Measurements from ENCODE around the gene JOSD1. TPM values are rescaled to one million over a fixed set of nuclear protein-coding genes. Genes with fewer than 3 reads are reported as not detected.

Gene JOSD1
- total and polyA plus RNA-seq, 9 of the 15 experiments (the other 6 are each of a cell fraction or from before 2014, with no cell fraction given), result 8.9 to 39.1 (median 30.4) TPM

GRCh38 chr22:38735465-38736256 is 34.9 kb upstream of the JOSD1 start (continued):
- no peak for TF ChIP-seq NFE2 (IDR thresholded peaks at IDR 0.05; ENCODE audit: low read depth)
- TF ChIP-seq TRIM25 (IDR thresholded peaks at IDR 0.05; ENCODE audit: borderline replicate concordance), result no peak
- peak; percentile 43; the same call in 1 of the 2 replicates for TF ChIP-seq RBFOX2 (IDR thresholded peaks at IDR 0.05; ENCODE audit: low read depth, low read length)
- no peak for TF ChIP-seq ZNF347 (CRISPR knock-in tag; IDR thresholded peaks at IDR 0.05; ENCODE audit: low read depth)
- TF ChIP-seq ARID4B (CRISPR knock-in tag; IDR thresholded peaks at IDR 0.05), result no peak
- TF ChIP-seq RREB1 (CRISPR knock-in tag; IDR thresholded peaks at IDR 0.05), result no peak
- TF ChIP-seq POLR2B (IDR thresholded peaks at IDR 0.05; ENCODE audit: low read depth, partially characterized antibody), result peak; percentile 36
- TF ChIP-seq ZNF699 (CRISPR knock-in tag; IDR thresholded peaks at IDR 0.05; ENCODE audit: insufficient replicate concordance), result no peak
- peak; percentile 62 for TF ChIP-seq POLR2A (conservative IDR thresholded peaks at IDR 0.05)
- TF ChIP-seq POLR2G (IDR thresholded peaks at IDR 0.05; ENCODE audit: low read depth, low read length), result peak; percentile 79
- peak; percentile 40; the same call in 1 of the 2 replicates for TF ChIP-seq SUPT5H (IDR thresholded peaks at IDR 0.05)
- no peak for TF ChIP-seq ZNF717 (CRISPR knock-in tag; IDR thresholded peaks at IDR 0.05)

Measured in K562 (cell line).